Prostate gland (tissue), 2 donors: ENCODE results near the gene ITPR2.

Source experiments
- CTCF ChIP-seq, 4 experiments: fragments of 200-600 bp in 2 of 4; fragments of 450-650 bp in 2 of 4; sonication (generic) in 2 of 4; IDR thresholded peaks; 1 replicate in 3 of 4; 2 replicates in 1 of 4; pipeline ENCODE4 v1.5.1; 2016 to 2019; ENCODE audit warnings: antibody characterized with exemption in 4 of 4, mild to moderate bottlenecking in 2 of 4, moderate library complexity in 2 of 4
- POLR2A ChIP-seq: fragments of 450-650 bp; IDR thresholded peaks from one replicate; pipeline ENCODE4 v1.6.1; 2016; ENCODE audit warnings: antibody characterized with exemption, mild to moderate bottlenecking

GRCh38 chr12:26374934-26375680, 457.9 kb downstream of the ITPR2 start:
- TF ChIP-seq POLR2A = no peak
- no peak for TF ChIP-seq CTCF (IDR thresholded peaks at IDR 0.05)
